Breast epithelium (tissue), 4 donors: ENCODE results near the gene ZNF565. TPM values are rescaled to one million over a fixed set of nuclear protein-coding genes. Genes with fewer than 3 reads are reported as not detected.

Source experiments
- DNase-seq, 2 donors: peaks; one replicate each; pipeline ENCODE4 v3.0.0-alpha.2; 2019; ENCODE audit warnings: low spot score in 2 of 2
- H3K27ac ChIP-seq, 2 donors: fragments of 200-600 bp; sonication (generic) in 1 of 2; one replicate each; pipeline ENCODE4 v1.5.1; 2016 to 2019; ENCODE audit warnings: mild to moderate bottlenecking in 1 of 2
- H3K27me3 ChIP-seq, 2 donors: fragments of 200-600 bp; sonication (generic) in 1 of 2; one replicate each; pipeline versions ENCODE4 v1.5.1 to v1.6.0; 2017 to 2019; ENCODE audit warnings: control low read depth in 1 of 2, mild to moderate bottlenecking in 1 of 2
- H3K36me3 ChIP-seq: fragments of 200-600 bp; one replicate; pipeline ENCODE4 v1.5.1; 2019
- H3K4me1 ChIP-seq, 2 donors: fragments of 200-600 bp; sonication (generic); one replicate each; pipeline ENCODE4 v1.5.1; 2016 to 2019; ENCODE audit warnings: control low read depth in 1 of 2
- H3K4me3 ChIP-seq, 3 donors: fragments of 200-600 bp; sonication (generic); 1 replicate in 2 of 3; 2 replicates in 1 of 3; pipeline ENCODE4 v1.5.1; 2016 to 2019; ENCODE audit warnings: mild to moderate bottlenecking in 3 of 3, moderate library complexity in 2 of 3
- H3K9me3 ChIP-seq, 2 donors: fragments of 200-600 bp; sonication (generic) in 1 of 2; one replicate each; pipeline ENCODE4 v1.5.1; 2016 to 2019; ENCODE audit warnings: control low read depth in 1 of 2
- POLR2A ChIP-seq: fragments of 450-650 bp; IDR thresholded peaks from one replicate; pipeline ENCODE4 v1.6.1; 2016; ENCODE audit warnings: antibody characterized with exemption, mild to moderate bottlenecking, moderate library complexity
- POLR2AphosphoS5 ChIP-seq, 3 donors: sonication (generic); formaldehyde crosslinking; IDR thresholded peaks; one replicate each; pipeline ENCODE4 v1.6.1; 2017; ENCODE audit warnings: antibody characterized with exemption in 3 of 3
- intact Hi-C: fragments of 100-400 bp; cut with DNase I; formaldehyde crosslinking; loops from one replicate; pipeline ENCODE4 v1.15.1; 2023; ENCODE audit warnings: low total_unique reads
- total RNA-seq, 3 donors: library from RNA; depleted of rRNA; stranded (reverse); fragments of >200 nt; gene quantifications; one replicate each; pipeline ENCODE4 v1.1.0, GENCODE V29; 2016
- TF ChIP-seq, protein P1 (sequence below), 3 donors: fragments of 450-650 bp; IDR thresholded peaks; one replicate each; pipeline ENCODE4 v1.5.1; 2016 to 2017; ENCODE audit warnings: antibody characterized with exemption in 3 of 3, mild to moderate bottlenecking in 3 of 3, moderate library complexity in 3 of 3

Gene ZNF565
- total RNA-seq, 3 donors from 2014 or later: 4.3 to 7.8 (median 7.2) TPM

DNA sequence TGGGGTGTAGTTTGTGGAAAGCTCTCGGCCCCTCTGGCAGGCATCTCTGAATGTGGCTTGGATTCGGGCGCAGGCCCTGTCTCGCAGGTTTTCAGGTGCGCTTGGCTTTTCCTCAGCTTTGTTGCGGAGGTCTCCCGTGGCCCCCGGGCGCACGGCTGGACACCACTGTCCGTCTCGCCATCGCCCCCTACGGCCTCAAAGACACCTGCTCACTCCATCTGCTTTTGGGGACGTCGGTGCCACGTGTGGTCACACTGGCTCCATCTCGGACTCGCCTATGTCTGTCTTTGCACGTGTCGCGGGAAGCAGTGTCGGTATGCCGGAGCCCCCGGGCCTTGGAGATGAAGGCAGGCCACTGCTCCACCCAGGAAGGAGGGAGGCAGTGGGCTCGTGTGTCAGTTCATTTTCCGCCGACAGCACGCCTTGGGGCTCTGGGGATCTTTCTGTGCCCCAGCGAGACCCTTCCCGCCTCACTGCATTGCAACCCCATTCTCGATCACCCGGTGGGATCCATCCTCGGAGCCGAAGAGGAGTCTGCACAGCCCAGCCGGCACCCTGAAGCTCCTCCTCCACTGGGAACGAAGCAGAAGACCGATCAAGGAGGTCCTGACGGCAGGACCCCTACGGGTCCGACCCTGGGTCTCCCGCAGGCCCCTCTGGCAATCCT, 42.5 kb upstream of the ZNF565 start:
- Histone ChIP-seq H3K27me3 (no peaks in the 10 kb centered on the region), H3K4me1 (no peaks in the 10 kb centered on the region), H3K36me3 (no peaks in the 10 kb centered on the region), H3K4me3 (peak overlapping the region; percentile 34 to 80 (median 77)), H3K9me3 (peaks cover 0 to 4% of the 10 kb centered on the region in 2 donors), H3K27ac (no peak overlapping the region)
- intact Hi-C loops: no loop called here
- TF ChIP-seq, protein P1, sequence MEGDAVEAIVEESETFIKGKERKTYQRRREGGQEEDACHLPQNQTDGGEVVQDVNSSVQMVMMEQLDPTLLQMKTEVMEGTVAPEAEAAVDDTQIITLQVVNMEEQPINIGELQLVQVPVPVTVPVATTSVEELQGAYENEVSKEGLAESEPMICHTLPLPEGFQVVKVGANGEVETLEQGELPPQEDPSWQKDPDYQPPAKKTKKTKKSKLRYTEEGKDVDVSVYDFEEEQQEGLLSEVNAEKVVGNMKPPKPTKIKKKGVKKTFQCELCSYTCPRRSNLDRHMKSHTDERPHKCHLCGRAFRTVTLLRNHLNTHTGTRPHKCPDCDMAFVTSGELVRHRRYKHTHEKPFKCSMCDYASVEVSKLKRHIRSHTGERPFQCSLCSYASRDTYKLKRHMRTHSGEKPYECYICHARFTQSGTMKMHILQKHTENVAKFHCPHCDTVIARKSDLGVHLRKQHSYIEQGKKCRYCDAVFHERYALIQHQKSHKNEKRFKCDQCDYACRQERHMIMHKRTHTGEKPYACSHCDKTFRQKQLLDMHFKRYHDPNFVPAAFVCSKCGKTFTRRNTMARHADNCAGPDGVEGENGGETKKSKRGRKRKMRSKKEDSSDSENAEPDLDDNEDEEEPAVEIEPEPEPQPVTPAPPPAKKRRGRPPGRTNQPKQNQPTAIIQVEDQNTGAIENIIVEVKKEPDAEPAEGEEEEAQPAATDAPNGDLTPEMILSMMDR (IDR thresholded peaks at IDR 0.05): no peak
- TF ChIP-seq POLR2AphosphoS5 (IDR thresholded peaks at IDR 0.05): no peak
- no peak for TF ChIP-seq POLR2A
- DNase-seq: no peak

DNA sequence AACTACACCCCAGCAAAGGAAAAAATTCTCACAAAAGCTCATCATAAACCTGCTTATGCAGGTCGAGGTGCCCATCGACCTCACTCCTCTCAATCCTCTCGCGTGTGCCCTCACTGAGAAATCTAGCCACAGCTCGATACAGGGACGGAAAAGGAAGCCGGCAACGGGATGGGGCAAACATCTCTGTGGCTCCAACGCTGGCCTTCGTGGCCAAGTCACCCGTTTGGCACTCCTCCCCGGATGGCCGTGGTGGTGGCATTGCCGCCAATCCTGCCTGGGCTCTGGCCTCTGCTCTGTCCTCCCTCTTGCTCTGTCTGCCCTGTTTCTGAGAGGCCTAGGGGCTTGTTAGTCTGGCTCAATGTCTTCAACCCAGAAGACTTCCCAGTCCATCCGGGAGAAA, 41.6 kb upstream of the ZNF565 start:
- H3K4me1 ChIP-seq: no peaks in the 10 kb centered on the region
- H3K27ac ChIP-seq: no peak overlapping the region
- H3K36me3 ChIP-seq: no peaks in the 10 kb centered on the region
- H3K27me3 ChIP-seq: no peaks in the 10 kb centered on the region
- no peak overlapping the region for H3K4me3 ChIP-seq
- peaks cover 0 to 4% of the 10 kb centered on the region in 2 donors for H3K9me3 ChIP-seq
- no peak for DNase-seq
- intact Hi-C loops: no loop called here
- TF ChIP-seq, protein P1 (IDR thresholded peaks at IDR 0.05): no peak
- no peak for TF ChIP-seq POLR2AphosphoS5 (IDR thresholded peaks at IDR 0.05)
- no peak for TF ChIP-seq POLR2A

DNA sequence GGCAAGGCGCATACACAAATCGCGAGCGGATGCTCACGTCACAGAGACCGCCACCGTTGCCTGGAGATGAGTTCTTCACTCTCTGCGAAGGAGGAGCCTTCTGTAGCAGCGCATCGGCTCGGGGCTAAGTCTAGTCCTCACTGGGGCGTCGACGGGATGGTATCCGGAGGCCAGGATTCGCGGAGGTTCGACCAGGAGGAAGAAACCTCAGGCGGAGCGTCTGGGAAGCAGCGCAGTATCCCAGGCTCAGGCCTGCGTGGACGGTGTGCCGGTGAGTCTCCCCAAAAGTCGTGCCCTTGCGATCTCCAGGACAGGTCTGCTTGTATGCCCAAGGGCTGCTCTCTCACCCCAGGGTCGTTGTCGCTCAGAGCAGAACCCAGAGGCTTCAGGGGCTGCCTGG, 40.9 kb upstream of the ZNF565 start:
- no peak overlapping the region for H3K27ac ChIP-seq
- no peak overlapping the region for H3K4me3 ChIP-seq
- H3K4me1 ChIP-seq: no peaks in the 10 kb centered on the region
- peaks cover 0 to 4% of the 10 kb centered on the region in 2 donors for H3K9me3 ChIP-seq
- intact Hi-C loops: no loop called here
- DNase-seq: no peak
- TF ChIP-seq POLR2A (no peak), POLR2AphosphoS5 (IDR thresholded peaks at IDR 0.05) (no peak)
- TF ChIP-seq, protein P1 (IDR thresholded peaks at IDR 0.05): no peak
- H3K36me3 ChIP-seq: no peaks in the 10 kb centered on the region
- H3K27me3 ChIP-seq: no peaks in the 10 kb centered on the region

DNA sequence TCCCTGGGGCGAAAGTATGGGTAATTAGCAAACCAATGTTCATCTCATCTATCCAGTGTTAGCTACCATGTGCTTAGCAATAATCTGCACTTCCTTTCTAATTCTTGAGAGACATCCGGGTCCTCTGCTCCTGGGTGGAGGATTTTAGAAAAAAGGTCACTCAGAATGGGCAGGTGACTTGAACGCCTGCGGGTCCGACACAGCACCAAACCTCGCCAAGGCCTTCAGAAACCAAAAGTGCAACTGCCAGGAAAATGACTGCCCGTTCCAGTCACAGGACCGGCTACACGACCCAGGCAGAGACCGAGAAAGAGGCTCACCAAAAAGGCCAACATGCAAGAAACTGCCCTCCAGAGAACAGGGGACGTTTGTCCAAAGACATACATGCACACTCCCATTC, 40.4 kb upstream of the ZNF565 start:
- H3K9me3 ChIP-seq: peaks cover 0 to 4% of the 10 kb centered on the region in 2 donors
- no peak overlapping the region for H3K4me3 ChIP-seq
- intact Hi-C loops: no loop called here
- no peaks in the 10 kb centered on the region for H3K4me1 ChIP-seq
- DNase-seq: no peak
- H3K27ac ChIP-seq: no peak overlapping the region
- TF ChIP-seq, protein P1 (IDR thresholded peaks at IDR 0.05): no peak
- no peak for TF ChIP-seq POLR2AphosphoS5 (IDR thresholded peaks at IDR 0.05)
- TF ChIP-seq POLR2A: no peak
- H3K27me3 ChIP-seq: no peaks in the 10 kb centered on the region
- H3K36me3 ChIP-seq: no peaks in the 10 kb centered on the region

DNA sequence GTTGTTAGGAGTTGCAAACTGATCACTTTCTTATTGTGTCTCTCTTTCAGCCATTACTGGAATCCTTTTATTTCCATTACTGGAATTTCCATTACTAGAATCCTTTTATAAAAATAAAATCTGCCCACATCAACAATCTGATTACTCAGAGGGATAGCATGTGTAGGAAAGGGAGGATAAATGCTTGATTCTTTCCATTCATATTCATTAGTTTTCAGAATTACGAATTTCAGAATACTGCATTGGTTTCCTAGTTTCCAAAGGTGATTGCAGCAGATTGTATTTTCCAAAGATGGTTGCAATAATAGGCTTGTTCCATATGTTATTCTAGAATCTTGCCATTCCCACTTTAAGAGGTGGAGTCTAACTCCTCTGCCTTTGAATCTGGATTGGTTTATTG, 37.6 kb upstream of the ZNF565 start:
- no peak for DNase-seq

More for the DNA sequence above, 37.6 kb upstream of the ZNF565 start:
- H3K4me3 ChIP-seq: no peak overlapping the region
- peaks cover 0 to 4% of the 10 kb centered on the region in 2 donors for H3K9me3 ChIP-seq
- TF ChIP-seq POLR2AphosphoS5 (IDR thresholded peaks at IDR 0.05): no peak
- TF ChIP-seq POLR2A: no peak
- TF ChIP-seq, protein P1 (IDR thresholded peaks at IDR 0.05): no peak
- H3K27ac ChIP-seq: no peak overlapping the region
- no peaks in the 10 kb centered on the region for H3K36me3 ChIP-seq
- no peaks in the 10 kb centered on the region for H3K27me3 ChIP-seq
- intact Hi-C loops: no loop called here
- H3K4me1 ChIP-seq: no peaks in the 10 kb centered on the region
